Measurements from ENCODE around the gene FUT6.

FUT6 gene

GRCh38 chr19:5804516-5805461 is 34.7 kb downstream of the FUT6 start, which contains the start of gene NRTN:
Gene NRTN, plus strand, starts transcription at chr19:5805067. Its CDS starts 19,099 bp downstream, at chr19:5824166.
- DNase-seq (ENCODE audit: low spot score), result peak; percentile 68

DNA sequence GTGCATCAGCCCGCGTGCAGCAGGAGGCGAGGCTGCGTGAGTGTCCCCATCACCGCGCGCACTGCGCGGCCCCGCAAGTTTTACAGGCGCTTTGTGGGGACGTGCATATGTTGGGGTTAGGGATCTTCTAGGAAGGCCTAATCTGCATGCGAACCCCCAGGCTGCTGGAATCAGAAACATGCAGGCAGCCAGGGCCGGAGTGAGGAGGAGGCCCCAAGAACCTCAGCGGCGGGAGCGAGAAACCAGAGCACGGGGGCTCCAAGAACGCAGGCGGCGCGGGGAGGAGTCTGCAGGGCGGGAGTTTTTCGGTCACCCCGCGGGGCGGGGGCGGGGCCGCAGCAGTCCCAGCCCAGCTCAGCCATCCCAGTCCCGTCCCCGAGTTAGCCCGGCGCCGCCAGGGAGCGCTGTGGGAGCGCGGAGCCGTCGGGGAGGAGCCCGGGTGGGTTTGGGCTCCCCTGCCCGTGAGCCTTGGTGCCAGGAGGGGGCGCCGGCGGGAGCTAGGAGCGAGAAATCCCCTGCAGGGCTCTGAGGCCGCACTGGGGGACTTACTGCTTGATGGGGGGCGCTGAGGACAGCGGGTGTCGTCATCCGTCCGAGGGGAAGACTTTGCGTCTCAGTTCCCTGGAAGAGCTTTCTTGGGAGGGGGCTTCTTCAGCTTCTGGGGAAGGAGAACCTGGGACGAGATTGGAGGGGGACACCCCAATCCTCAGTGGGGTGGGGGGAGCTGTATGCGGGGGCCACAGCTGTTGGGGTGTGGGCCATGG is 35.6 kb downstream of the FUT6 start:
- peak; percentile 99 for DNase-seq (ENCODE audit: low spot score)

- no peak for DNase-seq (ENCODE audit: low spot score)
Measured at GRCh38 chr19:5803441-5803751, 36.1 kb downstream of the FUT6 start.

DNA sequence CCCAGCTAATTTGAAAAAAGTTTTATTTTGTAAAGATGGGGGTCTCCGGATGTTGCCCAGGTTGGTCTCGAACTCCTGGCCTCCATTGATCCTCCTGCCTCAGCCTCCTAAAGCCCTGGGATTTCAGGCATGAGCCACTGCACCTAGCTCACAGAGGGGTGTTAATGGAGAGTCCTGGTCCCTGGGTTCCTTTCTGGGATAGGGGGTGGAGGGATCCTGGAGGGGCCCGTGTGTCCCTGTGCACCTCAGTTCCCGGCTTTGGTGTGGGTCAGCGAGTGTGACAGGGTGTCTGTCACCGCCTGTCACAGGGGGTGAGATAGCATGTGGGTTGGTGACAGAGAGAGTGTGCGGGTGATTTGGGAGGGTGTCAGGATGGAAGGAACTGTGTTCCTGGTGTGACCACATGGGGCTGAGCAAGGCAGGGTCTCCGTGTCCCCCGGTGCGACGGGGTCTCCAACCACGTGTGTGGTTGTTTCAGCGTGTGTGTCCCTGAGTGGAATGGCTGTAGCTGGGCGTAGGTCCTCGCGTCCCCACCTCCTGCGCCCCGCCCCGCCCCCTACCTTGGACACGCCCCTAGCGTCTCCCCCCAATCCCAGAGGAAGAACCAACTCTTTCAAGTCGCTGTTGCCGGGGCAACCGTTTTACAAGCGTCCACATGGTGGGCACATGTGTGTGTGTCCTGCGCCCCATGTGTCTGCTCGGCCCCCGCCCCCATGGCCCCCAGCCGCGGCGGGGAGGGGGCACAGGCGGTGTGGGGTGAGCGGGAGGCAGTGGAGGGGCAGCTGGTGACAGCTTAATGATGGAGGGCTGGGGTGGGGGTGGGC is 37.5 kb downstream of the FUT6 start:
- DNase-seq (ENCODE audit: low spot score), result no peak

DNA sequence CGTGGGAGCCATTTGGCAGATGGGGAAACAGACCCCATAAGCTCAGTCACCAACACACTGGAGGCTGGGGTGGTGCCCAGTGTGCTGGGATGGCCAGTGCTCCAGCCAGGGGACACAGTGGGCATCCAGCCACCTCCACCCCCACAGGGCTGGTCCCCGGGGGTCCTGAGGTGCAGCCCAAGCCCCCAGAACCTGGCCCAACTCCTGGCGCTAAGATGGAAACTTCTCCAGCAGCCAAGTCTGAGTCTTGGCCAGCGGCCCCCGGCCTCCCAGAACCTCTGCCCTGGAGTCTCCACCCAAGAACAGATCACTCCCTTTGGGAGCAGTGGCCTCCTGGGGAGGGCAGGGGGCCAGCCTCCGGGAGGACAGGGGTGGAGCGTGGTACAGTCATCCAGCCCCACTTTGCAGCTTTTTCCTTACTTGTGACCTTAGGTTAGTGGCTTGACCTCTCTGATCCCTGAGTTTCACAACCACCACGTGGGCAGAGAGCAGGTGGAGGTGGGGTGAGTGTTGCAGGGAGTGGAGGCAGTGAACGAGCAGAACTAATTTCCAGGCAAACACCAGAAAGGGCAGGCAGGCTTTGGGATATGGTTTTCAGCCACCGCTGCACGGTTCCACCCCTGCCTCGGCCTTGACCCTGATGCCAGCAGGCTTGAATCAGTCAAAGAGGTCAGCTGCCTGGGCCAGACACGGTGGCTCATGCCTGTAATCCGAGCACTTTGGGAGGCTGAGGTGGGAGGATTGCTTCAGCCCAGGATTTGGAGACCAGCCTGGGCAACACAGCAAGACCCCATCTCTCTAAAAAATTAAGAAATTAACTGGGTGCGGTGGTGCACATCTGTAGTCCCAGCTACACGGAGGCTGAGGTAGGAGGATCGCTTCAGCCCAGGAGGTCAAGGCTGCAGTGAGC is 38.9 kb downstream of the FUT6 start:
- no peak for DNase-seq (ENCODE audit: low spot score)

- no peak for DNase-seq (ENCODE audit: low spot score)
Measured at GRCh38 chr19:5799247-5800241, 40.0 kb downstream of the FUT6 start.

DNA sequence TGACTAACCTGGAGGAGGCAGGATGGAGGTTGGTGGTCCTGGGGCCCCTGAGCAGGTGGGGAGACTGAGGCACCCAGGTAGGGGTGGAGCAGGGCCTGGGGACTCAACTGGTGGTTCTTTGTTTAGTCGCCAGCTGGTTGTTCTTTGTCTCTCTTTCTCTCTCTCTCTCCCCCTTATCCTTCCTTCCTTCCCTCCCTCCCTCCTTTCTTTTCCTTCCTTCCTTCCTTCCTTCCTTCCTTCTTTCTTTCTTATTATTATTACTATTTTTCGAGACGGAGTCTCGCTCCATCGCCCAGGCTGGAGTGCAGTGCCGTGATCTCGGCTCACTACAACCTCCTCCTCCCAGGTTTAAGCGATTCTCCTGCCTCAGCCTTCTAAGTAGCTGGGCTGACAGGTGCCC is 41.3 kb downstream of the FUT6 start:
- DNase-seq (ENCODE audit: low spot score), result no peak

DNA sequence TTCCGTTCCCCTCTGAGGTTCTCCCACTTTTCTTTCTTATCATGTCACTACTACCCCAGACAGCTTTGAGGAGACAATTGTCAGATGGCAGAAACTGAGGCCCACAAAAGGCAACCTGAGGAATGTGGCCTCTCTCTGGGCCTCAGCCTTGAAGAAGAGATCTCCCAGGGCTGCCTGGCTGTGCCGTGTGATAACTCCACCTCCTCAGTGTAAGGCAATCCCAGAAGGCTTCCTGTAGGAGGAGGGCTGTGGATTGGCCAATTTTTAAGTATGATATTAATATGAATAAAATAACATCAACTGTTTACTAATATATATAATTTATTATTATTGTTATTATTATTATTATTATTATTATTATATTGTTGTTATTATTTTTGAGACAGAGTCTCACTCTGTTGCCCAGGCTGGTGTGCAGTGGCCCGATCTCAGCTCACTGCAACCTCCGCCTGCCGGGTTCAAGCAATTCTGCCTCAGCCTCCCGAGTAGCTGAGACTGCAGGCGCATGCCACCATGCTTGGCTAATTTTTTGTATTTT is 44.1 kb downstream of the FUT6 start:
- no peak for DNase-seq (ENCODE audit: low spot score)

DNA sequence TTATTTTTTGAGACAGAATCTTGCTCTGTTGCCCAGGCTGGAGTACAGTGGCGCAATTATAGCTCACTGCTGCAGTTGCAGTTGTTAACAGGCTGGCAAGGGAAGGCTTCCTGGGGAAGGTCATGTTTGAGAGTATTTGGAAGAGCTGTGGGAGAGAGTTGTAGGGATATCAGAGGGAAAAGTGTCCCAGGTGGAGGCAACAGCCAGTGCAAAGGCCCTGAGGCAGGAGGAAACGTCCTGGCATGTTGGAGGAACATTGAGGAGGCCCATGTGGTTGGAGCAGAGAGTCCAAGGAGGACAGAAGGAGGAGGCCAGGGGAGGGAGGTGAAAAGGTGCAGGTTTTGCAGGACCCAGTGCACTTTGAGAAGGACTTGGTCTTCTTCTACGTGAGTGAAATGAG is 46.3 kb downstream of the FUT6 start:
- no peak for DNase-seq (ENCODE audit: low spot score)

GRCh38 chr19:5792224-5792623 is 47.3 kb downstream of the FUT6 start:
- DNase-seq (ENCODE audit: low spot score), result no peak

DNA sequence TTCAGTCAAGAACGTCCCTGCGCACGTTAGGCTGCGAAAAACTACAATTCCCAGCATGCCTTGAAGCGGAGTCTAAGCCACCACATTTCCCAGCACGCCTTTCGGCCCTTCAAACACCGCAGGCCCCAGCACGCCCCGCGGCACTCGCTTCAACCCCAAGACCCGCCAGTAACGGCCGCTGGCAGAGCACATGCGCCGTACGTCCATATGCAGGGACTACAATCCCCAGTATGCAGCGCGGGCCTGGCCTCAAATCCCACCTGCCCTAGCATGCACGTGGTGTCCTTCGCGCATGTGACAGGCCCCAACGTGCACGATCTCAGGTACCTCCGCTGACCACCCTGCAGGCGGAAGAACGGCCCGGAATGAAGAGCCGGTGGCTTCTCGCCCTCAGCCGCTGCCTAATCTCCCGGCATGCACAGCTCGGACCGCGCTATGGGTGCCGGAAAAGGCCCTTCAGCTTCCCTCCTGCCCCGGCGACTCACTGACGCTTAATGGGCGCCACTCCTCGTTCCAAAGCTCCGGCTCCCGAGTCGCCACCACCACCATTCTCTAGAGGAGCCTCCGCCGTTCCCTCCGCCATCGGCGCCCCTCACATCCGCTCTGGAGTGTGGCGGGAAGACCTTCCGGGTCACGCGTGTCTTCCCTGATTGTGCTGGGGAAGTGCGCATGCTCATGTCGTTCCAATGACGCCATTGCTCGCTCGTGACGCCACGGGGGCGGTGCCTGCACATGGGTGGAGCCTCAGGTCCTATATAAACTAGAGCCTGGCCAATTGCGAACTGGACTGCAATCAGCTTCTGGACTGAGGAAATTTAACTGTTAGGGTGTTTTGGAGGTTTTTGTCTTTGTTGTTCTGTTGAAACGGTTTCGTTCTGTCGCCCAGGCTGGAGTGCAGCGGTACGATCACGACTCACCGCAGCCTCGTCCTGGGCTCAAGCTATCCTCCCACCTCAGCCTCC is 48.7 kb downstream of the FUT6 start, which contains the start of gene DUS3L:
Gene DUS3L, minus strand, starts transcription at position 605 of the 962 bp plus-strand sequence. Its CDS starts 22 bp downstream, at position 583.
- DNase-seq (ENCODE audit: low spot score), result peak; percentile 99

DNA sequence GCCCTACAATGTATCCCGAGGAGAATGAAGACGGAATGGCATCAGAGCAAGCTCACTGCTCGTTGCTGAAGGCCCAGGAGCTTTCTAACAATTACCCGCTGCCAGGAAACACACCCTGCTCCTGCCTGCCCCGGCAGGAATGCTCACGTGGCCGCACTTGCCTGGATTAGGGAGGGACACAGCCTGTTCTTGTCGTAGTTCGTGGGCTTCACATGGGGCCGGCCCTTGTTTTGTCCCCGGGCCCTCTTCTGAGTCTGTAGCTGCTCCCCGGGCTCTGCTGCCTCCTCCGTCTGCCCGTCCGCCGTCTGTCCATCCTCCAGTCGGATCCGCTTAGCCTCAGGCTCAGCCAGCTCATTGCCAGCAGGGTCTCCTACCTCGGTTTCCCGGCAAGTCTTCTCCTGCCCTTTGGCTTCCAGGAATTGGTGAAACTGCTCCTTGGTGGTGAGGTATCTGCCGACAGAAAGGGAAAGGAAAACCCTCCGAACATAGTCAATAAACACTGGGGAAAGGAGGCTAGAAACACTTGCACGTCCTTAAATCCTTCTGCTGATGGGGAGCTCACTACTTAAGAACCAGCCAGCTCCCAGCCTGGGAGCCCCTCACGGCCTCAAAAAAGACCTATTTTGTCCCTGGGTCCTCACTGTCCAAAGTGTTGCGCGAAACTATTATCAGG is 49.5 kb downstream of the FUT6 start:
- no peak for DNase-seq (ENCODE audit: low spot score)

DNA sequence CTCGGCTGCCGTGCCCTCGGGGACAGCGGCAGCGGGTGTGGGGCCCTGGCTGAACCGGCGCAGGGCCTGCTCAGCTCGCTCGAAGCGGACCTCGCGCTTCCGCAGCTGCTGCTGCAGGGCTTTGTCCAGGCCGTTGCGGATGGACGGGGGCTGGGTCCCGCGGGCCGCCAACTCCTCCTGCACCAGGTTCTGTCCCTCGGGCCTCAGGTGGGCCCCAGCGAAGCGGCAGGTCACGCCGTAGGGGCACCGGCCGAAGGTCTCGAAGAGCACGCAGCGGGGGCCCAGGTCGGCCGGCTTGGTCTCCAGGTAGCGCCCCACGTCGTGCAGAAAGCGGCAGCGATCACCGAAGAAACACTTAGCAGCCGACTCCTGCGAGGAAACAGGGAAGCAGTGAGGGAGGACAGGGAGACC is 50.1 kb downstream of the FUT6 start:
- no peak for DNase-seq (ENCODE audit: low spot score)

DNA sequence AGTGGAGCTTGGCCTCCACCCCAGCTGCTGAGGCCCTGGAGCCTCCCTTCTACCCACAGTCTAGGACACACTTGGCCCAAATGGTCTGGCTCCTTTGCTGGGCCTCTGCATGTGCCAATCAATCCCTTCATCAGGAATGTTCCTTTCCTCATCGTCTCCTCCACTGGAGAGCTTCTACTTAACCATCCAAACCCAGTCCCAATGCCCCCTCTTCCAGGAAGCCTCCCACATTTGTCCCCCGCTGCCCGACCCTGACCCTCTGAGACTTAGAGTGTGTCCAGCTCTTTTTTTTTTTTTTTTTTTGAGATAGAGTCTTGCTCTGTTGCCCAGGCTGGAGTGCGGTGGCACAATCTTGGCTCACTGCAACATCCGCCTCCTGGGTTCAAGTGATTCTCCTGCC is 51.1 kb downstream of the FUT6 start:
- no peak for DNase-seq (ENCODE audit: low spot score)

- DNase-seq (ENCODE audit: low spot score), result no peak
Measured at GRCh38 chr19:5787409-5788182, 51.9 kb downstream of the FUT6 start.

GRCh38 chr19:5786593-5787408 is 52.7 kb downstream of the FUT6 start:
- no peak for DNase-seq (ENCODE audit: low spot score)
